GM21576 (cell line): Measurements from ENCODE around the gene PSG3.
"Not testable (repeated sequence)": the region's sequence is repeated elsewhere in the genome, so short reads cannot be mapped to it uniquely, and the experiment has no call there.

Experiments
- ATAC-seq: cut with Tn5 transposase; IDR thresholded peaks from one replicate; pipeline ENCODE4 v1.9.1; 2021; ENCODE audit warnings: mild to moderate bottlenecking, moderate library complexity; ENCODE audit not compliant: unreplicated experiment

PSG3 gene

GRCh38 chr19:42695811-42696503 lies 44.3 kb downstream of the PSG3 start:
- ATAC-seq = no peak

DNA sequence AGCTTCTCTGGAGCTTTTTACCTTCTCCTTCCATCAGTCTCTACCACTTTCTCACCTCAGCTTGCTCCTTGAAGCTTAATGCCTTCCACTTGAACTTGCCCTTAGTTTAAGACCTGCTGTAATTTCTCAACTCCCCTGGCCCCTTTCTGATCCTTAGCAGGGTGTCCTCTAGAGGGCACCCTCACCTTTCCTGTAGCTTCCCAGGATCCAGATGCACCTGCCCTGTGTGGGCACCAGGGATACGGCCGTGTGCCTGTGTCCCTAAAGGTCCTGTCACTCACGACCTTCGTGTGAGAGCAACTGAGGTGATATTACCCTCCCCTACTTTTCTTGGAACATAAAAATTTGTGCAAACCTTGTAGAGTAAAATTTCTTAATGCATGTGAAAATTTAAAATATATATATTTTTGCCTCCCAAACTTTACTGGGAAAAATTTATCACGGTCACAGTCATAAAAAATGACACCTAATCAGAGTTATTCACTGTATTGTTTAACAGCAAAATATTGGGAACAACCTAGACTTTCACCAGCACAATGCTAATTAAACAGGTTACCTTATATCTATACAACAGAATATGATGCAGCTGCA lies 46.4 kb downstream of the PSG3 start:
- ATAC-seq = no peak

GRCh38 chr19:42683917-42684513 lies 56.3 kb downstream of the PSG3 start:
- no peak for ATAC-seq

DNA sequence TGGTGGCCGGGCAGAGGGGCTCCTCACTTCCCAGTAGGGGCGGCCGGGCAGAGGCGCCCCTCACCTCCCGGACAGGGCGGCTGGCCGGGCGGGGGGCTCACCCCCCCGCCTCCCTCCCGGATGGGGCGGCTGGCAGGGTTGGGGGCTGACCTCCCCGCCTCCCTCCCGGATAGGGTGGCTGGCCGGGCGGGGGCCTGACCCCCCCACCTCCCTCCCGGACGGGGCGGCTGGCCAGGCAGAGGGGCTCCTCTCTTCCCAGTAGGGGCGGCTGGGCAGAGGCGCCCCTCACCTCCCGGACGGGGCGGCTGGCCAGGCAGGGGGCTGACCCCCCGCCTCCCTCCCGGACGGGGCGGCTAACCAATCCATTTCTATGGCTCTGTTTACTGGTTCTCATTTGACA lies 64.0 kb downstream of the PSG3 start:
- ATAC-seq = not testable (repeated sequence)

DNA sequence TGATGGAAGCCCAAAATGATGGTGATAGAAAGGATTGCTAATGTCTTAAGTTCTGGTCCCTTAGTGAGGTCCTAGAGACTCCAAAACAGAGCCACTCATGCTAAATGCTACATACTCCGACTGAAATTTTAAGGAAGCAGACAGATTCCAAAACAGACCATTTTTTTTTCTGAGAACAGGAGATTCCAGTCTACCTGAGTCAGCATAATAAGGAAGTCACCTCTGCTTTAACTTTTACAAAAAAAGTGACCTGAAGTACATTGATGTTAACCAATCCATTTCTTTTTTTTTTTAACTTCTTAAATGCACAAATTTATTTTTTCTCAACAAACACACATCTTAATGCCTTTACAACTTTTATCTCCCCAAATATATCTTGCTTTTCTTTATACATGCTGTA lies 65.7 kb downstream of the PSG3 start:
- not testable (repeated sequence) for ATAC-seq
